VCaP (cell line): ENCODE data around the gene ERCC4.

Experiments
- H3K27ac ChIP-seq: fragments of 450-650 bp; 2 replicates; pipeline ENCODE4 v1.5.1; 2017
- TF ChIP-seq, protein P1 (sequence below): fragments of 450-650 bp; conservative IDR thresholded peaks from 2 replicates; pipeline ENCODE4 v1.5.1; 2017; ENCODE audit warnings: mild to moderate bottlenecking, moderate library complexity

Gene ERCC4

GRCh38 chr16:13936596-13937081, 16.7 kb downstream of the ERCC4 start:
- TF ChIP-seq, protein P1, sequence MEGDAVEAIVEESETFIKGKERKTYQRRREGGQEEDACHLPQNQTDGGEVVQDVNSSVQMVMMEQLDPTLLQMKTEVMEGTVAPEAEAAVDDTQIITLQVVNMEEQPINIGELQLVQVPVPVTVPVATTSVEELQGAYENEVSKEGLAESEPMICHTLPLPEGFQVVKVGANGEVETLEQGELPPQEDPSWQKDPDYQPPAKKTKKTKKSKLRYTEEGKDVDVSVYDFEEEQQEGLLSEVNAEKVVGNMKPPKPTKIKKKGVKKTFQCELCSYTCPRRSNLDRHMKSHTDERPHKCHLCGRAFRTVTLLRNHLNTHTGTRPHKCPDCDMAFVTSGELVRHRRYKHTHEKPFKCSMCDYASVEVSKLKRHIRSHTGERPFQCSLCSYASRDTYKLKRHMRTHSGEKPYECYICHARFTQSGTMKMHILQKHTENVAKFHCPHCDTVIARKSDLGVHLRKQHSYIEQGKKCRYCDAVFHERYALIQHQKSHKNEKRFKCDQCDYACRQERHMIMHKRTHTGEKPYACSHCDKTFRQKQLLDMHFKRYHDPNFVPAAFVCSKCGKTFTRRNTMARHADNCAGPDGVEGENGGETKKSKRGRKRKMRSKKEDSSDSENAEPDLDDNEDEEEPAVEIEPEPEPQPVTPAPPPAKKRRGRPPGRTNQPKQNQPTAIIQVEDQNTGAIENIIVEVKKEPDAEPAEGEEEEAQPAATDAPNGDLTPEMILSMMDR = no peak
- peak overlapping the region; percentile 82 for H3K27ac ChIP-seq

DNA sequence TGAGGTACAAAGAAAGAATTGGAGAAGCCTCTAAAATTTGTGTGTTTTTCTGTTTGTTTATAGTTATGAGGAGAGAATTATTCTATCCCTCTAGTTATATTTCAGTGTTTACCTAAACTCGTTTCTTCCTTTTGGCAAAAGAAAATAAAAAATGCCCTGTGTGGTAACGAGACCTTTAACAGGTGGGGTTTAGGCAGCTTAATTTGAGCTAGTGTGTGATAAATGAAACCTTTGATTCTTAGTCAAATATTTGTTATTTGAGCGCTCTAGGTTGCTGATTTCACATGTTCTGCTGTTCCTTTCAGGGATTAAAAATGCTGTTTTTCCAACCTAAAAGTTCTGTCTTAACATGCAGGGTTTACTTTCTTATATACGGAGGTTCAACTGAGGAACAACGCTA, 17.5 kb downstream of the ERCC4 start:
- peak overlapping the region; percentile 82 for H3K27ac ChIP-seq
- TF ChIP-seq, protein P1 = no peak

- TF ChIP-seq, protein P1 = no peak
Measured at GRCh38 chr16:13938480-13938879, 18.5 kb downstream of the ERCC4 start.

DNA sequence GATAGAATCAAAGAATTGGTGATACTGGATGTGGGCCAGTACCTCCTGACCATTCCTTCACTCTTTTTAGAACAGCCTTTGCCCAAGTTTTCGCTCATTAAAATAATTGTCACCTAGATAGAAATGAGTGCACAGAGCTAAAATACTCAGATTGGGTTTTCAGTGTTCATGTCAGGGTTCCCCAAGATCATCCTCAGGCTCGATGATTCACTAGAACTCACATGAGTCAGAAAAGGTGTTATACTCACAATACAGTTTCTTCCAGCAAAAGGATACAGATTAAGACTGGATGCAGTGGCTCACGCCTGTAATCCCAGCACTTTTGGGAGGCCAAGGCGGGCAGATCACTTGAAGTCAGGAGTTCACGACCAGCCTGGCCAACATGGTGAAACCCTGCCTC, 19.9 kb downstream of the ERCC4 start:
- H3K27ac ChIP-seq = peak overlapping the region; percentile 53; the same call in 1 of the 2 replicates
- TF ChIP-seq, protein P1 = no peak

More at GRCh38 chr16:13938480-13938879, 18.5 kb downstream of the ERCC4 start:
- H3K27ac ChIP-seq = peak overlapping the region; percentile 82; the same call in 1 of the 2 replicates

GRCh38 chr16:13940397-13940933, 20.5 kb downstream of the ERCC4 start:
- peak overlapping the region; percentile 53 for H3K27ac ChIP-seq
- TF ChIP-seq, protein P1 = no peak

DNA sequence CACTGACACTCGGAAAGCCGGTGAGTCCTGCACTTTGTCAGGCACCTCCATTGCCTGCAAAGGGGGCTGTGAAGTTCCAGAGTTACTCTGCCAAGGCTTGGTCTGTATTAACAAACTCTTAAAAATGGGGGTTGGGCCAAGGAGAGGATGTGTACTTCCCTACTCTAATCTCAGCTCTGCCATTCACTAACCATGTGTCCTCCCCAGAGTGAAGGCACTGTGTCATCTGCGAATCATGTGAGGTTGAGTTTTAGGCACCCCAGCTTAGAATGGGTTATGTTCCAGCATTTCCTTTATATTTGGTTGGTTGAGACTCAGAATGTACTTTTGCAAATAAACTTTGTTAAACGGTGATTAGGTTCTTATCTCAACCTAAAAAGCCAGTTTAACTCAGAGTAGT, 24.9 kb downstream of the ERCC4 start:
- TF ChIP-seq, protein P1 = no peak
- no peak overlapping the region for H3K27ac ChIP-seq

DNA sequence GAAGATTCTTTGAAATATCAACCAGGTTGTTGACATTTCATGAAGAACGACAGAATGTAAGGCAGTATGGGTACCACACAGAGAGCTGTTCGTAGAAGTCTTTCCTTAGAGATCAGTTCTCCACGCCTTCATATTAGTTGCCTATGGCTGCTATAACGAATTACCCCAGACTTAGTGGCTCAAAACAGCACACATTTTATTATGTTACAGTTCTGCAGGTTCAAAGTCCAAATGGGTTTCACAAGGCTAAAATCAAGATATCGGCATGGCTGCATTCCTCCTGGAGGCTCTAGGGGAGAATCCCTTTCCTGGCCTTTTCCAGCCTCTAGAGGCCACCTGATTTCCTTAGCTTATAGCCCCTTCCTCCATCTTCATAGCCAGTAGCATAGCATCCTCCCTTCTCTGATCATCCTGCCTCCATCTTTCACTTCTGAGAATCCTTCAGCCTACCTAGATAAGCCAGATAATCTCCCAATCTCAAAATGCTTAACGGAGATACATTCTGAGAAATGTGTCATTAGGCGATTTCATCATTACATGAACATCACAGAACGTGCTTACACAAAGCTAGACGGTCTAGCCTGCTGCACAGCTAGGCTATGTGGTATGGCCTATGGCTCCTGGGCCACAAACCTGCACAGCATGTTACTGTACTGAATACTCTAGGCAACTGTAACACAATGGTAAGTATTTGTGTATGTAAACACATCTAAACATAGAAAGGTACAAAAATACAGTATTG, 26.0 kb downstream of the ERCC4 start:
- H3K27ac ChIP-seq = no peak overlapping the region
- TF ChIP-seq, protein P1 = no peak
